ENCODE data around the gene CD300E. TPM values are rescaled to one million over a fixed set of nuclear protein-coding genes. Genes with fewer than 3 reads are reported as not detected.

Gene CD300E
- total RNA-seq, 6 donors from 2014 or later: 3.6 to 15.6 (median 6.7) TPM

GRCh38 chr17:74642995-74643394, 19.5 kb upstream of the CD300E start:
- Histone ChIP-seq H3K27me3 (no peaks in the 10 kb centered on the region), H3K27ac (no peak overlapping the region), H3K36me3 (no peaks in the 10 kb centered on the region), H3K9me3 (no peaks in the 10 kb centered on the region), H3K4me3 (no peak overlapping the region), H3K4me1 (peaks cover 0 to 11% (median 7%) of the 10 kb centered on the region in 4 donors)
- ATAC-seq (ENCODE audit: low FRiP score in 2 of 2) (no peak), DNase-seq (no peak)
- 83 to 86% methylated on average over 5 to 7 of the region's 7 CpGs for WGBS, 2 donors
- no peak for TF ChIP-seq POLR2A (IDR thresholded peaks at IDR 0.05)
- no peak for TF ChIP-seq POLR2AphosphoS5 (IDR thresholded peaks at IDR 0.05)
- TF ChIP-seq EP300 (IDR thresholded peaks at IDR 0.05): no peak
- TF ChIP-seq, protein P1, sequence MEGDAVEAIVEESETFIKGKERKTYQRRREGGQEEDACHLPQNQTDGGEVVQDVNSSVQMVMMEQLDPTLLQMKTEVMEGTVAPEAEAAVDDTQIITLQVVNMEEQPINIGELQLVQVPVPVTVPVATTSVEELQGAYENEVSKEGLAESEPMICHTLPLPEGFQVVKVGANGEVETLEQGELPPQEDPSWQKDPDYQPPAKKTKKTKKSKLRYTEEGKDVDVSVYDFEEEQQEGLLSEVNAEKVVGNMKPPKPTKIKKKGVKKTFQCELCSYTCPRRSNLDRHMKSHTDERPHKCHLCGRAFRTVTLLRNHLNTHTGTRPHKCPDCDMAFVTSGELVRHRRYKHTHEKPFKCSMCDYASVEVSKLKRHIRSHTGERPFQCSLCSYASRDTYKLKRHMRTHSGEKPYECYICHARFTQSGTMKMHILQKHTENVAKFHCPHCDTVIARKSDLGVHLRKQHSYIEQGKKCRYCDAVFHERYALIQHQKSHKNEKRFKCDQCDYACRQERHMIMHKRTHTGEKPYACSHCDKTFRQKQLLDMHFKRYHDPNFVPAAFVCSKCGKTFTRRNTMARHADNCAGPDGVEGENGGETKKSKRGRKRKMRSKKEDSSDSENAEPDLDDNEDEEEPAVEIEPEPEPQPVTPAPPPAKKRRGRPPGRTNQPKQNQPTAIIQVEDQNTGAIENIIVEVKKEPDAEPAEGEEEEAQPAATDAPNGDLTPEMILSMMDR (IDR thresholded peaks at IDR 0.05): no peak

- ATAC-seq (ENCODE audit: low FRiP score in 2 of 2) (no peak), DNase-seq (no peak)
- H3K27ac ChIP-seq: no peak overlapping the region
- H3K9me3 ChIP-seq: no peaks in the 10 kb centered on the region
- TF ChIP-seq, protein P1 (IDR thresholded peaks at IDR 0.05): no peak
- TF ChIP-seq POLR2A (IDR thresholded peaks at IDR 0.05) (no peak), EP300 (IDR thresholded peaks at IDR 0.05) (no peak), POLR2AphosphoS5 (IDR thresholded peaks at IDR 0.05) (no peak)
- 29 to 49% methylated on average over 4 of the region's 4 CpGs for WGBS, 2 donors
- no peak overlapping the region for H3K4me3 ChIP-seq
- no peaks in the 10 kb centered on the region for H3K36me3 ChIP-seq
- no peaks in the 10 kb centered on the region for H3K27me3 ChIP-seq
- peaks cover 0 to 11% (median 7%) of the 10 kb centered on the region in 4 donors for H3K4me1 ChIP-seq
These were observed 19.0 kb upstream of the CD300E start for GRCh38 chr17:74642556-74642955.

GRCh38 chr17:74641958-74642298, 18.4 kb upstream of the CD300E start:
- no peak overlapping the region for H3K27ac ChIP-seq
- ATAC-seq (ENCODE audit: low FRiP score in 2 of 2) (no peak), DNase-seq (no peak)
- H3K4me3 ChIP-seq: no peak overlapping the region
- peaks cover 0 to 11% (median 7%) of the 10 kb centered on the region in 4 donors for H3K4me1 ChIP-seq
- H3K27me3 ChIP-seq: no peaks in the 10 kb centered on the region
- TF ChIP-seq POLR2A (IDR thresholded peaks at IDR 0.05) (no peak), EP300 (IDR thresholded peaks at IDR 0.05) (no peak), POLR2AphosphoS5 (IDR thresholded peaks at IDR 0.05) (no peak)
- TF ChIP-seq, protein P1 (IDR thresholded peaks at IDR 0.05): no peak
- 73 to 74% methylated on average over 2 of the region's 2 CpGs for WGBS, 2 donors
- no peaks in the 10 kb centered on the region for H3K9me3 ChIP-seq
- H3K36me3 ChIP-seq: no peaks in the 10 kb centered on the region

- peaks cover 0 to 11% (median 7%) of the 10 kb centered on the region in 4 donors for H3K4me1 ChIP-seq
- TF ChIP-seq, protein P1 (IDR thresholded peaks at IDR 0.05): no peak
- TF ChIP-seq POLR2AphosphoS5 (IDR thresholded peaks at IDR 0.05) (no peak), EP300 (IDR thresholded peaks at IDR 0.05) (no peak), POLR2A (IDR thresholded peaks at IDR 0.05) (no peak)
- no peak for ATAC-seq (ENCODE audit: low FRiP score in 2 of 2)
These were observed 17.9 kb upstream of the CD300E start for GRCh38 chr17:74641224-74641957.

More at GRCh38 chr17:74641224-74641957, 17.9 kb upstream of the CD300E start:
- WGBS, 2 donors: 59 to 70% methylated on average over 6 of the region's 6 CpGs
- H3K4me3 ChIP-seq: no peak overlapping the region
- no peaks in the 10 kb centered on the region for H3K9me3 ChIP-seq
- peak overlapping the region in 3 of 4 donors; percentile 30 to 66 (median 39) for H3K27ac ChIP-seq
- H3K36me3 ChIP-seq: no peaks in the 10 kb centered on the region
- no peaks in the 10 kb centered on the region for H3K27me3 ChIP-seq
- no peak for DNase-seq

All from upper lobe of left lung (tissue), 6 donors.